PC-3 (cell line): ENCODE data around the gene OSCAR. TPM values are rescaled to one million over a fixed set of nuclear protein-coding genes. Genes with fewer than 3 reads are reported as not detected.

Experiments
- ATAC-seq: fragments of 200-7000 bp; cut with Tn5 transposase; 2 replicates; pipeline ENCODE4 v1.9.1; 2020; ENCODE audit warnings: mild to moderate bottlenecking, moderate library complexity
- Bru-seq: library from RNA; stranded (reverse); fragments of 400-500 nt; gene quantifications from one replicate; lab custom pipeline; 2021; lab: Mats Ljungman, UMichigan
- BruChase-seq, 2 experiments: library from RNA; stranded (reverse); fragments of 400-500 nt; gene quantifications; one replicate each; lab custom pipeline; 2021; lab: Mats Ljungman, UMichigan
- BruUV-seq: library from RNA; stranded (reverse); fragments of 400-500 nt; replicated peaks from 2 replicates; lab custom pipeline; 2021; lab: Mats Ljungman, UMichigan
- CTCF ChIA-PET: fragments of 300-600 bp; sonication (Branson Sonifier 250); formaldehyde crosslinking; loops from one replicate; lab custom pipeline; 2022; ENCODE audit warnings: antibody characterized with exemption; lab: Charles Lee
- POLR2A ChIA-PET: fragments of 300-600 bp; sonication (Branson Sonifier 250); formaldehyde crosslinking; loops from one replicate; lab custom pipeline; 2022; ENCODE audit warnings: antibody characterized with exemption; ENCODE audit not compliant: unreplicated experiment; lab: Charles Lee
- DNase-seq: peaks from one replicate; pipeline ENCODE4 v3.0.0-alpha.2; 2015
- H2AFZ ChIP-seq: fragments of 300-600 bp; sonication (generic); 2 replicates; pipeline ENCODE4 v1.6.0; 2016; ENCODE audit warnings: antibody characterized with exemption, low read length
- H3F3A ChIP-seq: fragments of 300-600 bp; sonication (generic); one replicate; pipeline ENCODE4 v1.6.0; 2017; ENCODE audit warnings: antibody characterized with exemption, low read length, control low read depth, mild to moderate bottlenecking; ENCODE audit not compliant: unreplicated experiment
- H3K27ac ChIP-seq: fragments of 300-600 bp; sonication (generic); 2 replicates; pipeline ENCODE4 v1.5.1; 2016; ENCODE audit warnings: mild to moderate bottlenecking, low read length
- H3K27me3 ChIP-seq: fragments of 300-600 bp; sonication (generic); 2 replicates; pipeline ENCODE4 v1.6.1; 2016; ENCODE audit warnings: low read length, mixed read lengths
- H3K36me3 ChIP-seq: fragments of 300-600 bp; sonication (generic); 2 replicates; pipeline ENCODE4 v1.6.1; 2016; ENCODE audit warnings: low read depth, mixed run types, low read length, mixed read lengths
- H3K4me1 ChIP-seq: fragments of 300-600 bp; sonication (generic); 2 replicates; pipeline ENCODE4 v1.5.1; 2016; ENCODE audit warnings: low read length; ENCODE audit not compliant: insufficient read depth
- H3K4me2 ChIP-seq: fragments of 300-600 bp; sonication (generic); 2 replicates; pipeline ENCODE4 v1.6.0; 2016; ENCODE audit warnings: low read length
- H3K4me3 ChIP-seq: fragments of 300-600 bp; sonication (generic); 2 replicates; pipeline ENCODE4 v1.5.1; 2016; ENCODE audit warnings: mild to moderate bottlenecking, low read length, mixed read lengths
- H3K79me2 ChIP-seq: fragments of 300-600 bp; sonication (generic); 2 replicates; pipeline ENCODE4 v1.6.1; 2017; ENCODE audit warnings: low read length, mixed read lengths
- H3K9ac ChIP-seq: fragments of 300-600 bp; sonication (generic); 2 replicates; pipeline ENCODE4 v1.6.0; 2016; ENCODE audit warnings: mild to moderate bottlenecking, low read length
- H3K9me2 ChIP-seq: fragments of 300-600 bp; sonication (generic); replicated peaks from 2 replicates; pipeline ENCODE4 v1.6.1; 2016; ENCODE audit warnings: mixed run types, low read length, mixed read lengths
- H3K9me3 ChIP-seq: fragments of 300-600 bp; sonication (generic); 2 replicates; pipeline ENCODE4 v1.6.1; 2016; ENCODE audit warnings: low read length, mixed read lengths
- H4K20me1 ChIP-seq: fragments of 300-600 bp; sonication (generic); 2 replicates; pipeline ENCODE4 v1.6.1; 2016; ENCODE audit warnings: low read length, mixed read lengths
- CTCF ChIP-seq: fragments of 300-600 bp; sonication (generic); conservative IDR thresholded peaks from 2 replicates; pipeline ENCODE4 v1.5.1; 2017; ENCODE audit warnings: antibody characterized with exemption, low read depth, mild to moderate bottlenecking, low read length
- EZH2 ChIP-seq: fragments of 300-600 bp; sonication (generic); IDR thresholded peaks from one replicate; pipeline ENCODE4 v1.6.1; 2017; ENCODE audit warnings: antibody characterized with exemption, mild to moderate bottlenecking, low read length; ENCODE audit not compliant: unreplicated experiment
- EZH2phosphoT487 ChIP-seq: fragments of 300-600 bp; sonication (generic); IDR thresholded peaks from 2 replicates; pipeline ENCODE4 v1.6.1; 2018; ENCODE audit warnings: mild to moderate bottlenecking, antibody characterized with exemption, low read length, borderline replicate concordance
- intact Hi-C: fragments of 100-400 bp; cut with micrococcal nuclease; formaldehyde crosslinking; loops from 2 replicates; pipeline ENCODE4 v1.9.0; 2023
- long read RNA-seq: library from polyadenylated mRNA; unstranded; transcript quantifications from one replicate; pipeline ENCODE4 v2.0.0, GENCODE V29; 2021; ENCODE audit not compliant: unreplicated experiment
- total RNA-seq: library from RNA; depleted of rRNA; stranded (reverse); fragments of >200 nt; gene quantifications from 2 replicates; pipeline ENCODE4 v1.2.3, GENCODE V29; 2014; rRNA removed

Gene OSCAR
- total RNA-seq (0.46 TPM in 1 of 2 replicates, not detected in the other), Bru-seq, nascent RNA (percentile 53 among the genes with signal in this experiment), BruChase-seq, experiment 1, labeled RNA remaining after a 6-hour chase (percentile 41 among the genes with signal in this experiment), BruChase-seq, experiment 2, labeled RNA remaining after a 2-hour chase (percentile 47 among the genes with signal in this experiment)
- long read RNA-seq, partial matches to known transcripts, result 7 of 61 reads
- long read RNA-seq, other reads (novel, unspliced or antisense), result 52 of 61 reads

- Histone ChIP-seq H3K9ac (no peak within 1 kb of the TSS), H2AFZ (no peak within 1 kb of the TSS), H3K4me2 (no peak within 1 kb of the TSS), H3K79me2 (peaks cover 28% of the 10 kb centered on the region), H3K27ac (no peak within 1 kb of the TSS), H3F3A (no peaks in the 10 kb centered on the region), H3K27me3 (no peaks in the 10 kb centered on the region), H3K36me3 (peaks cover under 1% of the 10 kb centered on the region; the same call in 1 of the 2 replicates), H3K4me1 (peaks cover 10% of the 10 kb centered on the region), H3K4me3 (no peak within 1 kb of the TSS), H3K9me2 (no peaks in the 10 kb centered on the region), H4K20me1 (no peaks in the 10 kb centered on the region), H3K9me3 (no peaks in the 10 kb centered on the region)
- POLR2A ChIA-PET, result no interaction called here
- CTCF ChIA-PET, result no interaction called here
- intact Hi-C loops, result no loop called here
- ATAC-seq, result no peak
- no TSS peak for BruUV-seq
- TF ChIP-seq CTCF, result no peak
- TF ChIP-seq EZH2phosphoT487, result no peak
- TF ChIP-seq EZH2, result no peak
- no peak for DNase-seq
Measured at GRCh38 chr19:54100561-54100960, at the start of gene OSCAR. Gene OSCAR (minus strand): TSS chr19:54100803. CDS start chr19:54100792, 11 bp downstream.

- ATAC-seq (no peak), DNase-seq (no peak)
- Histone ChIP-seq H4K20me1 (no peaks in the 10 kb centered on the region), H3K9me3 (no peaks in the 10 kb centered on the region), H3K36me3 (peaks cover 75% of the 10 kb centered on the region), H3K27ac (no peak overlapping the region), H3F3A (no peaks in the 10 kb centered on the region), H3K79me2 (no peaks in the 10 kb centered on the region), H3K9me2 (no peaks in the 10 kb centered on the region), H3K27me3 (no peaks in the 10 kb centered on the region), H3K4me3 (no peak overlapping the region), H3K9ac (no peak overlapping the region), H2AFZ (no peak overlapping the region), H3K4me1 (no peaks in the 10 kb centered on the region), H3K4me2 (no peak overlapping the region)
- CTCF ChIA-PET, result no interaction called here
- TF ChIP-seq EZH2phosphoT487 (no peak), CTCF (no peak), EZH2 (no peak)
- POLR2A ChIA-PET, result interaction anchor here (0.6 kb wide), 1 partner anchor 1256 kb away, joined by 4 read pairs; no protein-coding TSS in a partner anchor
- BruUV-seq, result no TSS peak
- intact Hi-C loops, result no loop called here
Measured at GRCh38 chr19:54149021-54149812, 48.6 kb upstream of the OSCAR start.
